Measurements from ENCODE around the gene SETMAR. TPM values are rescaled to one million over a fixed set of nuclear protein-coding genes. Genes with fewer than 3 reads are reported as not detected.

Gene SETMAR
- total and polyA plus RNA-seq, 2 of the 8 experiments (the other 6 are each of a cell fraction or from before 2014, with no cell fraction given): 16.1 to 25.3 TPM

DNA sequence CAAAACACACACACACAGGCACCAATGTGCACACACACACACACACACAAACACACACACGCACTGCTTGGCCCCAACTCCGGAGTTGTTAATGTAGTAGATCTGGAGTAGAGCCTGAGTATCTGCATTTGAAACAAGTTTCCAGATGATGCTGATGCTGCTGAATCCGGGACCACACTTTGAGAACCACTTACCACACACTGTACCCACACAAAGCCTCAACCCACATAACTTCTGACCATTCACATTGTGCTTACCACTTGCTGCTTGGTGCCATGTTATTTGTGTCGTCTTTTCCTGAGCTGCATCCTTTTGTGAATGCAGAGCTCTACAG lies 36.9 kb downstream of the SETMAR start:
- Histone ChIP-seq H2BK12ac (ENCODE audit: low read depth, low read length) (peak overlapping the region; percentile 2; the same call in 1 of the 2 replicates), H4K91ac (replicated peaks; ENCODE audit: insufficient read length, low read length) (no peak overlapping the region), H2AK5ac (ENCODE audit: low read depth, low read length) (no peak overlapping the region), H3K56ac (replicated peaks; ENCODE audit: insufficient read length, low read depth, low read length) (no peak overlapping the region), H3K4me2 (ENCODE audit: insufficient read depth in 1 of 2, low read depth in 2 of 2, low read length in 2 of 2) (no peak overlapping the region), H4K20me1 (replicated peaks in 1 of 2; ENCODE audit: control insufficient read depth in 1 of 2, insufficient read depth in 2 of 2, low read length in 2 of 2) (no peaks in the 10 kb centered on the region), H3K9ac (replicated peaks in 1 of 4; ENCODE audit: extremely low read depth in 1 of 4, low read depth in 3 of 4, low read length in 3 of 4) (no peak overlapping the region), H3K14ac (ENCODE audit: insufficient read length) (no peak overlapping the region), H3K4ac (replicated peaks; ENCODE audit: insufficient read length, low read depth, low read length) (no peak overlapping the region), H3K79me1 (ENCODE audit: low read depth, low read length) (no peaks in the 10 kb centered on the region), H3K79me2 (ENCODE audit: control insufficient read depth in 1 of 2, insufficient read depth in 2 of 2, low read length in 2 of 2) (no peaks in the 10 kb centered on the region), H3K23me2 (ENCODE audit: low read depth, low read length) (no peaks in the 10 kb centered on the region), H4K8ac (ENCODE audit: extremely low read depth, insufficient read depth, low read length) (no peak overlapping the region), H2AFZ (ENCODE audit: low read length) (no peak overlapping the region), H2BK120ac (replicated peaks; ENCODE audit: low read depth, low read length) (no peak overlapping the region), H3K27me3 (replicated peaks in 1 of 4; ENCODE audit: control insufficient read depth in 3 of 4, extremely low read depth in 1 of 4, insufficient read depth in 3 of 4, low read length in 3 of 4) (no peaks in the 10 kb centered on the region), H3K4me1 (replicated peaks in 1 of 4; ENCODE audit: control insufficient read depth in 3 of 4, insufficient read depth in 4 of 4, low read length in 3 of 4) (peaks cover 0 to 10% (median 5%) of the 10 kb centered on the region in 4 experiments; a peak in 4 of 7 replicates), H3K36me3 (ENCODE audit: control insufficient read depth in 2 of 4, insufficient read depth in 4 of 4, low read length in 3 of 4) (no peaks in the 10 kb centered on the region), H2BK5ac (ENCODE audit: low read depth, low read length) (no peak overlapping the region), H3K27ac (ENCODE audit: low read depth, low read length) (no peak overlapping the region), H4K5ac (ENCODE audit: insufficient read length, low read depth, low read length) (no peak overlapping the region), H2BK20ac (ENCODE audit: low read length) (no peak overlapping the region), H3K23ac (ENCODE audit: insufficient read length) (no peak overlapping the region), H2BK15ac (ENCODE audit: low read length) (no peak overlapping the region), H3K4me3 (ENCODE audit: extremely low read depth in 1 of 4, insufficient read depth in 2 of 4, low read depth in 3 of 4, low read length in 4 of 4) (no peak overlapping the region), H3K18ac (ENCODE audit: extremely low read depth, low read length) (no peak overlapping the region), H3K9me3 (ENCODE audit: insufficient read depth in 2 of 2, low read depth in 1 of 2, low read length in 1 of 2) (no peaks in the 10 kb centered on the region)
- no peak for DNase-seq (ENCODE audit: low read depth in 1 of 2, low spot score in 2 of 2)
- ChIA-PET POLR2A (ENCODE audit: partially characterized antibody) (interaction anchor here (1.0 kb wide), 1 partner anchor 10 kb away, joined by 3 read pairs; no protein-coding TSS in a partner anchor), CTCF (ENCODE audit: partially characterized antibody) (interaction anchor here (0.6 to 2.8 kb wide), 5 partner anchors 11 to 294 kb away, joined by 4 to 7 read pairs (median 5); no protein-coding TSS in a partner anchor)
- 96% methylated on average over 4 of the region's 4 CpGs; no CpG with 5 or more reads in 1 of the 2 experiments for WGBS, 2 experiments (ENCODE audit: extremely low coverage in 1 of 2, insufficient coverage in 1 of 2, insufficient read length in 1 of 2, insufficient replicate concordance in 2 of 2, low coverage in 1 of 2, low lambda C conversion rate in 2 of 2, missing lambda C conversion rate in 1 of 2)
- FAIRE-seq: no peak
- TF ChIP-seq RBBP5 (IDR thresholded peaks at IDR 0.05; ENCODE audit: borderline replicate concordance, low read depth, low read length): no peak
- no peak for TF ChIP-seq EZH2 (IDR thresholded peaks at IDR 0.05; ENCODE audit: low read depth, low read length, severe bottlenecking)
- TF ChIP-seq GTF2F1 (IDR thresholded peaks at IDR 0.05; ENCODE audit: borderline replicate concordance, low read depth, low read length): no peak
- no peak for TF ChIP-seq RXRA (IDR thresholded peaks at IDR 0.05; ENCODE audit: insufficient read depth, low read depth, low read length)
- TF ChIP-seq, protein P1, sequence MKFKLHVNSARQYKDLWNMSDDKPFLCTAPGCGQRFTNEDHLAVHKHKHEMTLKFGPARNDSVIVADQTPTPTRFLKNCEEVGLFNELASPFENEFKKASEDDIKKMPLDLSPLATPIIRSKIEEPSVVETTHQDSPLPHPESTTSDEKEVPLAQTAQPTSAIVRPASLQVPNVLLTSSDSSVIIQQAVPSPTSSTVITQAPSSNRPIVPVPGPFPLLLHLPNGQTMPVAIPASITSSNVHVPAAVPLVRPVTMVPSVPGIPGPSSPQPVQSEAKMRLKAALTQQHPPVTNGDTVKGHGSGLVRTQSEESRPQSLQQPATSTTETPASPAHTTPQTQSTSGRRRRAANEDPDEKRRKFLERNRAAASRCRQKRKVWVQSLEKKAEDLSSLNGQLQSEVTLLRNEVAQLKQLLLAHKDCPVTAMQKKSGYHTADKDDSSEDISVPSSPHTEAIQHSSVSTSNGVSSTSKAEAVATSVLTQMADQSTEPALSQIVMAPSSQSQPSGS (IDR thresholded peaks at IDR 0.05; ENCODE audit: low read length): no peak
- no peak for TF ChIP-seq ATF3 (IDR thresholded peaks at IDR 0.05; ENCODE audit: insufficient read depth, low read depth, low read length)
- TF ChIP-seq EGR1 (IDR thresholded peaks at IDR 0.05; ENCODE audit: borderline replicate concordance, low read depth, low read length): no peak
- no peak for TF ChIP-seq JUN (IDR thresholded peaks at IDR 0.05; ENCODE audit: low read depth, low read length)
